D341Med (cell line): ENCODE measurements around the gene ZNF580.
A peak's percentile ranks its signal among the peaks of the same experiment; 100 is the strongest.

ENCODE experiments used
- DNase-seq: peaks from one replicate; pipeline ENCODE4 v3.0.0; 2012; ENCODE audit warnings: low spot score

Gene ZNF580

DNA sequence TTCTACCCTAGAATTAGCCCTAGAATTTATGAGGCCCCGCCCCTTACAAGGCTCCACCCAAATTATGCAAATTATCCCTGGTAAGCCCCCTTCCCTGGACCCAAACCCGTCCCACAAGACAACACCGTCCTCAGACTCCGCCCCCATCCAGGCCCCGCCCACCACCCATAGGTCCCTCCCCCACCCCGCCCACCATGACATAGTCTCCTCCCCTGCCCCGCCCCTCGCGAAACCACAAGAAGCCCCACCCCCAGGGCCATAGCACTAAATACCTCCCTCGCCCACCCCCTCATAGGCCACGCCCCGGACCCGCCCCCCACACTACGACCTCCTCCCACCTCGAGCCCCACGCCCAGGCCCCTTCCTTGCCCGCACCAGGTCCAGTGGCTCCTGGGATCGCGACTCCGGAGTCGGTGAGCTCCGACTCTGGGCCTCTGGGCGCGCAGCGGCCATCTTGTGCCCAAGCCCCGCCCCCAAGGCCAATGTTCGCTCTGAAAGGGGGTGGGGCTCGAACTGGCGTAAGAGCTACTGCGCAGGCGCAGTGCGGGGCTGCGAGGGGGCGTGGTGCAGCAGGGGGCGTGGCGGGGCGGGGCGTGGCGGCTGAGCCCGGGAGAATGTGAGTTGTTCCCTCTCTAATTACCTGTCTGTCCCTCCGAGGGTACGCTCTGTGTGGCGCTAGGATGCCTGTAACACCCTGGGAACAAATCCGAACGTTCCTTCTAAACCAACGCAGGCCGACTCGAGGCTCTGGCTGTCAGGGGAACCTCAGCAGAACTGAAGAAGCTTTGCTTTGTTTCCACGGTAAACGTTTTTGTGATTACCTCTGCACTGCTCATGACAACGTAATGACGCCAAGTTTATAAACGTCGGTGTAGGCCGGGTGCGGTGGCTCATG lies 16.4 kb upstream of the ZNF580 start, which contains the start of gene ZNF784:
ZNF784 (minus strand) TSS at position 458 of the 895 bp plus-strand sequence; CDS start at position 453, 5 bp downstream.
- peak; percentile 97 for DNase-seq

GRCh38 chr19:55625004-55625326 lies 15.8 kb upstream of the ZNF580 start:
- no peak for DNase-seq

GRCh38 chr19:55626350-55626749 lies 14.5 kb upstream of the ZNF580 start:
- no peak for DNase-seq

- peak; percentile 70 for DNase-seq
Observed at GRCh38 chr19:55632463-55632834, 8.4 kb upstream of the ZNF580 start.

DNA sequence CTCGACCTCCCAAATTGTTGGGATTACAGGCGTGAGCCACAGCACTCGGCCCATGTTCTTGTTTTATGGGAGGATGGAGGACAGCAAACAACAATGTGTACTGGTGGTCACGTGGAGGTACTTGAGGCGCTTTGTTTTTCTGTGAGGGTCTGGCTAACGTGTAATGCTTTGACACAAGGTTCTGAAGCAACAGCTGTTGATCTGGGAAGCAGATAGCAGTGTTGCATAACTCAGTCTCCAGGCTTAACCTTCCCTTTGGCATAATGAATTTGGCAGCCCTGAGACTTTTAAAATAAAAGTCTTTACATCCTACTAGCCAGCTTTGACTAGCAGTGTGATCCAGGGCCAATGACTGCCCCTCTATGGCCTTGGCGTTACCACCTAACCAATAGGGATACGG lies 6.9 kb upstream of the ZNF580 start:
- no peak for DNase-seq

GRCh38 chr19:55635334-55635717 lies 5.5 kb upstream of the ZNF580 start:
- DNase-seq = no peak

DNA sequence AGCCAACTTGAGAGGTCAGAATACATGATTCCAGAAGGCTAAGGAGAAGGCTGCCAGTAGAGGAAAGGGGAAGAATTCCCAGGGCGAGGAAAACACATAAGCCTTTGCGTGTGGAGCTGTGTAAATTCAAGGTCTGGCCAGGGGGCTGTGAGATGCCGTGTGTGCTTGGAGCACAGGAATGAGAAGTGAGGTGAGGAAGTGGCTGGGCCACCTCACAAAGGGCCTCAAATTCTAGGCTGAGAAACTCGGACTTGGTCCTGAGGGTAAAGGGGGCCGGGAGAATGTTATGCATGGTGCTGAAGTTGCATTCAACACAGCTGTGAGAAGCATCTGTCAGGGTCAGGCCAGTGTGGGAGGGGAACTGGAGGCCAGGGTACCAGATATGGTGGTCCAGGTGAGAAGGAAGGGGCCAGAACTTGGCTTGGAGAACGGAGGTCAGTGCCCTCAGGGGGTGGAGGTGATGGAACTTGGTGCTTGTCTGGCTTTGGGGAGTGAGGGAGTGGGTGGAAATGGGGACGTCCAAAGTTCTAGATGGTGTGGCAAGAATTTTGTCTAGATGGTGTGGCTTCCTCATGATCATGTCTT lies 4.9 kb upstream of the ZNF580 start:
- DNase-seq = no peak

DNA sequence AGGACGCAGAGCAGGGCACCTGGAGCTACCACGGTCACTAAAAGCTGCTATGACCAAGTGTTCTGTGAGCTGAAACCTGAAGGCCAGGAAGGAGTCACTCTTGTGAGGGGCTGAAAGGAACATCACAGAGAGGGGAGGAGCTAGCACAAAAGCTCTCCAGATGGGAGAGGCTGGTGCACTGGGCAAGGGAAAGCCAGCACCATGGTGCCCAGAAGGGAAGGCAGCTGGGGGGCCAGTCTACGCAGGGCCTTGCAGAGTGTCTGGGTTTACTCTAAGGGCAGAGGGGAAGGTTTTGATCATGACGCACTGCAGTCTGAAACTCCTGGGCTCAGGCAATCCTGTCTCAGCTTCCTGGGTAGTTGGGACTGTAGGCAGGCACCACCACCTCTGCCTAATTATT lies 4.1 kb upstream of the ZNF580 start:
- DNase-seq = no peak

GRCh38 chr19:55637534-55637933 lies 3.3 kb upstream of the ZNF580 start:
- no peak for DNase-seq

DNA sequence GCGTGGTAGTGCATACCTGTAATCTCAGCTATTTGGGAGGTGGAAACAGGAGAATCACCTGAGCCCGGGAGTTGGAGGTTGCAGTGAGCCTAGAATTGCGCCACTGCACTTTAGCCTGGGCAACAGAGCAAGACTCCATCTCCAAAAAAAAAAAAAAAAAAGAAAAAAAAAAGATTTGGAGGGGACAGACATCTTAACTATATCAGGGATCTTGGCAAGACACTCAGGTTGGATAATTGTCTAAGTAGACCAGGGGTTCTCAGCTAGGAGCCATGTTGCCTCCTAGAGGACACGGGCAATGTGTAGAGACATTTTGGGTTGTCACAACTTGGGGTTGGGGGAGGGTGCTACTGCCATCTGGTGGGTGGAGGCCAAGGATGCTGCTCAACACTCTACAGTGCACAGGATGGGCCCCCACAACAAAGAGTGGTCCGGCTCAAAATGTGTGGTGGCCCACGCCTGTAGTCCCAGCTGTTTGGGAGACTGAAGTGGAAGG lies 1.9 kb upstream of the ZNF580 start:
- no peak for DNase-seq

GRCh38 chr19:55640043-55640576 lies 692 bp upstream of the ZNF580 start:
- DNase-seq = no peak

DNA sequence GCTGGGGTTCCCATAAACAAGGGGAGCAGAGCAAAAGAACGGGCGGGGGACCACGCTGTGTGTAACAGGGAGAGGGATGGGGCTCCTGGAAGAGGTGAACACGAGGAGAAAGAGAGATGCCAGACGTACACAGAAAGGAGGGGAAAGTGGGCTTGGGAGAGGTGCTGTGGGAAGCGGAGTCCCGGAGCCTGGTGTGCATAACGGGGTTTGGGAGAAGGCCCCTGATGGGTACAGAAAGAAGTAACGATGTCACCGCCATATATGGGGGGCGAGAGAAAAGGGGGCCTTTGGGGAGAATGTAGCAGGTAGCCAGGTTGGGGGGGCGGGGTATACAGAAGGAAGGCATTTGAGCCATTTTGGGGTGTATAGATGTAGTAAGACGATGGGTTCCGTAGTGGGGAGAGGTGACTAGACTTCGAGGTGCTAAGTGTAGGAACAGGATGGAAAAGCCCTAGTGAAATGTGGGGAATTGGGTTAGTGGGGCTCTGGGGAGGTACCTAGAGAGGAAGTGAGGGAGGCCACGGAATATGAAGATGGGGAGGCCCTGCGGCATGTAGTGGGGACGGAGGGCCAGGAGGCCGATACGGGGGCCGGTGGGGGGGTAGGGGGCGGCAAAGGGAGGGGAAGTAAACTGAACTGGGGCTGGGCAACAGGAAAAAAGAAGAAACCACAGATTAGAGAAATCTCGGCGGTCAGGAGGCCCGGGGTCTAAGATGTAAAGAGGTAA lies 787 bp downstream of the ZNF580 start:
- no peak for DNase-seq

GRCh38 chr19:55642153-55643002 lies 1.6 kb downstream of the ZNF580 start:
- peak; percentile 53 for DNase-seq

GRCh38 chr19:55643003-55643886 lies 2.4 kb downstream of the ZNF580 start, which contains the start of gene ZNF581:
TSS of gene ZNF581 (plus strand) at chr19:55643649. CDS start at chr19:55644572, 923 bp downstream.
- DNase-seq = peak; percentile 77

GRCh38 chr19:55643887-55644176 lies 3.0 kb downstream of the ZNF580 start:
- no peak for DNase-seq

DNA sequence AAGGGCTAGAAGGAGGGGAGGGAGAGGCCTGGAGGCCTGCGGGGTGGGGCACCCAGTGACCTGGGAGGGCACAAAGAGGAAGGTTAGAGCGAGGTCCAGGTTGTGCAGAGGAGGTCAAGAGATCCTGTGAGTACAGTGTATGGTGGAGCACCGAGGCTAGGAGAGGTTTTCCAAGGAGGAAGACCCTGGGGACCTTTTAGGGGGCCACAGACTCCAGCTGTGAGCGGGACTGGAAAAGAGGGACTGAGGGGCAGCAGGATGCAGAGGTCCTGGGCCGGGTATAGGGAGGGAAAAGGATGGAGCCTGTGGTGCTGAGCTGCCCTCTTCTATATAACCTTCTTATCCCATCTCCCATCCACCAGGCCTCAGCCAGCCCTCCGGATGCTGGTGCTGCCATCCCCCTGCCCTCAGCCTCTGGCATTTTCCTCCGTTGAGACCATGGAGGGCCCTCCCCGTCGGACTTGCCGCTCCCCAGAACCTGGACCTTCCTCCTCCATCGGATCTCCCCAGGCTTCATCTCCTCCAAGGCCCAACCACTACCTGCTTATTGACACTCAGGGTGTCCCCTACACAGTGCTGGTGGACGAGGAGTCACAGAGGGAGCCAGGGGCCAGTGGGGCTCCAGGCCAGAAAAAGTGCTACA lies 3.5 kb downstream of the ZNF580 start:
- no peak for DNase-seq

DNA sequence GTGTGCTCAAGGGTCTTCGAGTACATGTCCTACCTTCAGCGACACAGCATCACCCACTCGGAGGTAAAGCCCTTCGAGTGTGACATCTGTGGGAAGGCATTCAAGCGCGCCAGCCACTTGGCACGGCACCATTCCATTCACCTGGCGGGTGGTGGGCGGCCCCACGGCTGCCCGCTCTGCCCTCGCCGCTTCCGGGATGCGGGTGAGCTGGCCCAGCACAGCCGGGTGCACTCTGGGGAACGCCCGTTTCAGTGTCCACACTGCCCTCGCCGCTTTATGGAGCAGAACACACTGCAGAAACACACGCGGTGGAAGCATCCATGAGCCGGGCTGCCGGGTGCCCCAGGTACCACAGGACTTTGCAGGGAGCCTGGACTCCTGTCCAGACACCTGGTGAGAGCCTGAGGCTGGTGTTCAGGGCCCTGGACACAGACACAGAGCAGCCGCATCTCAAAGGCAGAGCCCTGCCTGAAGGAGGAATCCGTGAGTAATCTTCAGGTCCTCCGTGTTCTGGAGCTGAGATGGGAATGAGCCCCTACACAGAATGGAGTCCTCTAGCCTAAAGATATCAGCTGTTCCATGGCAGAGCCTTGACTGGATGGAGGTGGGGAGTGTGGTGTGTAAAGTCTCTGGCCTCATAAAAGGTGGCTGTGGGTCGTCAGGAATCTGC lies 4.2 kb downstream of the ZNF580 start:
- DNase-seq = no peak

DNA sequence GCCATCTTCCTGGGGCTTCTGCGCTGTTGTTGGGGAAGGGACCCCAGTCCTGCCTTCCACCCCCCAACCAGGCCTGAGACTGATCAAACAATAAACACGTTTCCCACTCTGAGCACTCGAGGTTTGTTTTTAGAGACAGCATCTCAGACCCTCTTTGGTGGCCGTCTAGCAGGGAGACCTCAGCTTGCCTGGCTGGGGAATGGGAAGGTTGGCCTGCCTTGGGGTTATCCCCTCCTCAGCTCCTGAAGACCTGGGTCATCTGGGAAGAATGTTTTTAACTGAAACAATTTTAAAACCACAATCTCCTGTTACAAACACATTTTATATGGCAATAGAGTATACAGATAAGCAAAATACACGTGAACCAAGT lies 4.7 kb downstream of the ZNF580 start:
- DNase-seq = no peak

DNA sequence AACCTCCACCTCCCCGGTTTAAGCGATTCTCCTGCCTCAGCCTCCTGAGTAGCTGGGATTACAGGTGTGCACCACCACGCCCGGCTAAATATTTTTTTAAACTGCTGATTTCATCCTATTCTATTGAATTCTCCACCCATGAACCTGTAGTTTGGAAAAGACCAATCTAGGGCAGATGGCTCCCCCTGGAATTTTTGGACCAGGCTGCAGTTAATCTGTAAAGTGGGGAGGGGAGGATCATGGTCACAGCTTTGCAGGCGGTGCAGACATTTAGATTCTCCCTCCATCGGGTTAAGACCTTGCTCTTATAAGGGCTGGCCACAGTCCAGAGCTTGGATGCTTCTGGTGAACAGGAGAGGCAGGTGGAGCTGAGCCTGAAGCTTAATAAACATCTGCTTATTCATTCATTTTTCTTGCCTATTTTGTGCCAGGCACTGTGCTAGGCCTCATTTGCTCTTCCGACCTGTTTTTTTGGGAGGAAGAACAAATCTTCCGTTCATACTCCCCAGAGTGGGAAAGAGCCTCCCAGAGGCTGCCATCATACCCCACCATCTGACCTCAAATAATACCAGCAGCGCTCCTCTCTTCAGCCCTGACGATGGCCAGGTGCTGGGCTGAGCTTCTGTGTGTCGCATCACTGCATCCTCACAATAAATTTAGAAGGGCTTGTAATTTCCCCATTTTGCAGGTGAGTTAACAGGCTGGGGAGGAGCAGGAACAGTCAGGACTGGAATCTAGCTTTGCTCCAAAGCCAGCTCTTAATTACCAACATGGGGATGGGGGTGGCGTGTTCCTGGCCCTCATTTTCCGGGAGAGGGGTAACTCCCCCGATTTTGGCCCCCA lies 6.3 kb downstream of the ZNF580 start:
- DNase-seq = no peak
